Stimulated activated CD4-positive, alpha-beta T cell treated with anti-CD3 and anti-CD28 coated beads, Interleukin-2, amount 100 ng/mL, for 48 hours (primary cell): ENCODE data around the gene LCNL1.

Source experiments
- DNase-seq, 2 donors: peaks; one replicate each; pipeline ENCODE4 v3.0.0-alpha.2; 2020

Gene LCNL1

GRCh38 chr9:137013571-137013940, 30.8 kb downstream of the LCNL1 start:
- no peak for DNase-seq

GRCh38 chr9:137014166-137014565, 31.4 kb downstream of the LCNL1 start:
- DNase-seq = no peak

GRCh38 chr9:137014776-137015539, 32.2 kb downstream of the LCNL1 start:
- DNase-seq = no peak

- no peak for DNase-seq
Observed at GRCh38 chr9:137015540-137015930, 32.7 kb downstream of the LCNL1 start.

GRCh38 chr9:137015976-137016375, 33.2 kb downstream of the LCNL1 start:
- DNase-seq = no peak

- DNase-seq = no peak
Observed at GRCh38 chr9:137016436-137016835, 33.6 kb downstream of the LCNL1 start.

- no peak for DNase-seq
Observed at GRCh38 chr9:137017071-137017470, 34.3 kb downstream of the LCNL1 start.

- no peak for DNase-seq
Observed at GRCh38 chr9:137017791-137018497, 35.2 kb downstream of the LCNL1 start.

GRCh38 chr9:137018761-137019559, 36.2 kb downstream of the LCNL1 start:
- DNase-seq = no peak

- DNase-seq = no peak
Observed at GRCh38 chr9:137019891-137020683, 37.3 kb downstream of the LCNL1 start.

GRCh38 chr9:137020771-137021567, 38.2 kb downstream of the LCNL1 start:
- no peak for DNase-seq

- DNase-seq = no peak
Observed at GRCh38 chr9:137021568-137021978, 38.8 kb downstream of the LCNL1 start.

- DNase-seq = peak; percentile 66 to 72
Observed at GRCh38 chr9:137021979-137022661, 39.3 kb downstream of the LCNL1 start.

GRCh38 chr9:137022662-137023008, 39.8 kb downstream of the LCNL1 start:
- no peak for DNase-seq

- DNase-seq = no peak
Observed at GRCh38 chr9:137023157-137023556, 40.4 kb downstream of the LCNL1 start.

- DNase-seq = no peak
Observed at GRCh38 chr9:137023583-137023991, 40.8 kb downstream of the LCNL1 start.

GRCh38 chr9:137025517-137025966, 42.7 kb downstream of the LCNL1 start:
- no peak for DNase-seq

- DNase-seq = no peak
Observed at GRCh38 chr9:137026384-137026783, 43.6 kb downstream of the LCNL1 start.

GRCh38 chr9:137026828-137027227, 44.0 kb downstream of the LCNL1 start:
- no peak for DNase-seq

GRCh38 chr9:137027369-137028262, 44.8 kb downstream of the LCNL1 start, which contains the start of gene ABCA2:
Gene ABCA2, minus strand, starts transcription at chr9:137028237. Its CDS starts 97 bp downstream, at chr9:137028140.
- DNase-seq = no peak
